ENCODE results near the gene CABLES2. TPM values are rescaled to one million over a fixed set of nuclear protein-coding genes. Genes with fewer than 3 reads are reported as not detected.

CABLES2 gene
- total and polyA plus RNA-seq, 2 of the 4 experiments (the other 2 are of a cell fraction): 1.4 to 5.1 TPM

DNA sequence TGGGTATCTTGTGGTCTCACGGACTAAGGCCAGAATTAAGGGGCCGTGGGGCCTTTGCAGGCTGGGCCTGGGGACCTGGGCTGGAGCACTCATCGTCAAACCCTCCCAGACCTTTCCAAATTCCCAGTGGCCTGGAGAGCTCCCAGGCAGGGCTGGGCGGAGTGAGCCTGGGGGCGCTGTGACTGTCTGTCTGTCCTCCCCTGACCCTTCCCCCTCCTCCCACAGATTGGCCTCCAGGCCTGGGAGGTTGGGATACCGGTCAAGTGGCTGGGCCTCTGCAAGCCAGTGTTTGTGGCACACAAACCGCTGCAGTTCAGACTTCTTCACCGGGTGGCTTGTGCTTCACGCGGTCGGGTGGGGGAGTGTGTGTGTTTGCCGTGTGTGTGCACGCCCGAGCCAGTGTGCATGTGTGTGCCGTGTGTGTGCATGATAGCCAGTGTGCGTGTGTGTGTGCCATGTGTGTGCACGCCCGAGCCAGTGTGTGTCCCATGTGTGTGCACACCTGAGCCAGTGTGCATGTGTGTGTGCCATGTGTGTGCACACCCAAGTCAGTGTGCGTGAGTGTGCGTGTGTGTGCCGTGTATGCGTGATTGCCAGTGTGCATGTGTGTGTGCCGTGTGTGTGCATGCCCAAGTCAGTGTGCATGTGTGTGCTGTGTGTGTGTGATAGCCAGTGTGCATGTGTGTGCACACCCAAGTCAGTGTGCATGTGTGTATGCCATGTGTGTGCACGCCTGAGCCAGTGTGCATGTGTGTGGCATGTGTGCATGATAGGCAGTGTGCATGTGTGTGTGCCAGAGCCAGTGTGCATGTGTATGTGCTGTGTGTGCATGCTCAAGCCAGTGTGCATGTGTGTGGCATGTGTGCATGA, 14.0 kb upstream of the CABLES2 start:
- Histone ChIP-seq H2AK5ac (ENCODE audit: low read depth, low read length) (no peak overlapping the region), H2BK20ac (ENCODE audit: low read depth, low read length) (no peak overlapping the region), H3K23ac (ENCODE audit: low read depth, low read length) (no peak overlapping the region), H3K4ac (ENCODE audit: low read depth, low read length) (no peak overlapping the region), H3K4me1 (ENCODE audit: control insufficient read depth, insufficient read depth, low read length) (no peaks in the 10 kb centered on the region), H4K91ac (ENCODE audit: insufficient read depth, low read depth, low read length) (no peak overlapping the region), H3K79me1 (ENCODE audit: low read depth in 1 of 2, low read length in 2 of 2) (no peaks in the 10 kb centered on the region), H2BK15ac (ENCODE audit: low read depth, low read length) (no peak overlapping the region), H3K27me3 (ENCODE audit: control insufficient read depth, insufficient read depth, low read length) (peaks cover 14% of the 10 kb centered on the region; the same call in 1 of the 2 replicates), H4K8ac (ENCODE audit: low read depth in 2 of 2, low read length in 2 of 2) (no peak overlapping the region), H3K14ac (replicated peaks; ENCODE audit: low read depth, low read length) (no peak overlapping the region), H3K4me2 (ENCODE audit: low read depth, low read length) (no peak overlapping the region), H3K4me3 (ENCODE audit: insufficient read depth, low read depth, low read length) (no peak overlapping the region), H2BK5ac (ENCODE audit: low read depth, low read length, poor library complexity, severe bottlenecking) (no peak overlapping the region), H3K9me1 (ENCODE audit: insufficient read depth, low read length) (peaks cover 6% of the 10 kb centered on the region; the same call in 1 of the 2 replicates), H4K20me1 (ENCODE audit: insufficient read depth, low read length) (no peaks in the 10 kb centered on the region; the same call in 1 of the 2 replicates), H3K18ac (ENCODE audit: low read depth, low read length) (no peak overlapping the region), H2AK9ac (replicated peaks; ENCODE audit: low read depth, low read length, poor library complexity) (no peak overlapping the region), H2BK120ac (ENCODE audit: low read depth, low read length) (no peak overlapping the region), H4K5ac (ENCODE audit: low read depth, low read length) (no peak overlapping the region), H2AFZ (replicated peaks; ENCODE audit: low read length, poor library complexity) (no peak overlapping the region), H3K9me3 (ENCODE audit: control insufficient read depth, insufficient read depth, low read length) (no peaks in the 10 kb centered on the region), H3K9ac (ENCODE audit: low read depth, low read length) (no peak overlapping the region), H3K36me3 (ENCODE audit: control insufficient read depth, insufficient read depth, low read length) (no peaks in the 10 kb centered on the region), H3K27ac (ENCODE audit: insufficient read depth, low read length) (no peak overlapping the region), H3K56ac (ENCODE audit: extremely low read depth, insufficient read depth, low read length) (no peak overlapping the region)
- ATAC-seq (ENCODE audit: low read depth) (no peak), DNase-seq (no peak)
- dilution Hi-C loops (cut with HindIII; ENCODE audit: low sequenced_read_pairs, unreplicated experiment) (no loop called here), in situ Hi-C loops (cut with MboI; ENCODE audit: low sequenced_read_pairs) (no loop called here), intact Hi-C loops (cut with micrococcal nuclease) (no loop called here)
- CTCF ChIA-PET: no interaction called here
- WGBS, 2 experiments (ENCODE audit: extremely low coverage in 2 of 2, insufficient read length in 1 of 2): 85% methylated on average over 7 of the region's 24 CpGs; no CpG with 5 or more reads in 1 of the 2 experiments
- TF ChIP-seq NFE2L2 (IDR thresholded peaks at IDR 0.05; ENCODE audit: low read depth, low read length) (no peak), FOS (IDR thresholded peaks at IDR 0.05; ENCODE audit: low read depth, low read length) (no peak), MAZ (IDR thresholded peaks at IDR 0.05; ENCODE audit: borderline replicate concordance, low read depth, low read length) (no peak), ELK1 (IDR thresholded peaks at IDR 0.05; ENCODE audit: borderline replicate concordance, low read depth, low read length) (no peak), BHLHE40 (IDR thresholded peaks at IDR 0.05; ENCODE audit: low read depth, low read length) (no peak), SMC3 (IDR thresholded peaks at IDR 0.05; ENCODE audit: low read depth, low read length) (no peak), RFX5 (IDR thresholded peaks at IDR 0.05; ENCODE audit: low read depth, low read length) (no peak), MXI1 (IDR thresholded peaks at IDR 0.05; ENCODE audit: borderline replicate concordance, low read depth, low read length) (no peak), RCOR1 (IDR thresholded peaks at IDR 0.05; ENCODE audit: insufficient replicate concordance, low read length) (no peak)
- TF ChIP-seq, protein P1, sequence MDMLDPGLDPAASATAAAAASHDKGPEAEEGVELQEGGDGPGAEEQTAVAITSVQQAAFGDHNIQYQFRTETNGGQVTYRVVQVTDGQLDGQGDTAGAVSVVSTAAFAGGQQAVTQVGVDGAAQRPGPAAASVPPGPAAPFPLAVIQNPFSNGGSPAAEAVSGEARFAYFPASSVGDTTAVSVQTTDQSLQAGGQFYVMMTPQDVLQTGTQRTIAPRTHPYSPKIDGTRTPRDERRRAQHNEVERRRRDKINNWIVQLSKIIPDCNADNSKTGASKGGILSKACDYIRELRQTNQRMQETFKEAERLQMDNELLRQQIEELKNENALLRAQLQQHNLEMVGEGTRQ (IDR thresholded peaks at IDR 0.05; ENCODE audit: low read depth, low read length): no peak
- no TSS peak for BruUV-seq (replicated peaks)
- POLR2A ChIA-PET (ENCODE audit: unreplicated experiment): no interaction called here

Data from IMR-90 (cell line).